HG03469 (cell line): ENCODE results near the gene ST6GALNAC3.
"Not testable (repeated sequence)": the region's sequence is repeated elsewhere in the genome, so short reads cannot be mapped to it uniquely, and the experiment has no call there.

Experiments
- ATAC-seq: cut with Tn5 transposase; IDR thresholded peaks from one replicate; pipeline ENCODE4 v1.9.1; 2021; ENCODE audit warnings: mild to moderate bottlenecking, moderate library complexity, moderate number of reproducible peaks; ENCODE audit not compliant: unreplicated experiment

Gene ST6GALNAC3

GRCh38 chr1:76105372-76105771 is 30.8 kb downstream of the ST6GALNAC3 start:
- no peak for ATAC-seq

GRCh38 chr1:76106251-76106650 is 31.7 kb downstream of the ST6GALNAC3 start:
- ATAC-seq = no peak

- no peak for ATAC-seq
Measured at GRCh38 chr1:76106719-76107235, 32.2 kb downstream of the ST6GALNAC3 start.

GRCh38 chr1:76109404-76109803 is 34.9 kb downstream of the ST6GALNAC3 start:
- ATAC-seq = no peak

GRCh38 chr1:76109901-76110560 is 35.5 kb downstream of the ST6GALNAC3 start:
- no peak for ATAC-seq

- ATAC-seq = no peak
Measured at GRCh38 chr1:76110666-76111065, 36.1 kb downstream of the ST6GALNAC3 start.

GRCh38 chr1:76112321-76112720 is 37.8 kb downstream of the ST6GALNAC3 start:
- ATAC-seq = not testable (repeated sequence)

- ATAC-seq = no peak
Measured at GRCh38 chr1:76113446-76113845, 38.9 kb downstream of the ST6GALNAC3 start.

GRCh38 chr1:76115171-76115570 is 40.6 kb downstream of the ST6GALNAC3 start:
- ATAC-seq = no peak

- ATAC-seq = no peak
Measured at GRCh38 chr1:76121850-76122249, 47.3 kb downstream of the ST6GALNAC3 start.

- no peak for ATAC-seq
Measured at GRCh38 chr1:76122271-76122670, 47.7 kb downstream of the ST6GALNAC3 start.

GRCh38 chr1:76123411-76124064 is 49.0 kb downstream of the ST6GALNAC3 start:
- ATAC-seq = not testable (repeated sequence)

- ATAC-seq = no peak
Measured at GRCh38 chr1:76124196-76124595, 49.6 kb downstream of the ST6GALNAC3 start.

- no peak for ATAC-seq
Measured at GRCh38 chr1:76125473-76126219, 51.1 kb downstream of the ST6GALNAC3 start.

GRCh38 chr1:76128096-76128495 is 53.5 kb downstream of the ST6GALNAC3 start:
- ATAC-seq = no peak

GRCh38 chr1:76129731-76130130 is 55.2 kb downstream of the ST6GALNAC3 start:
- no peak for ATAC-seq

GRCh38 chr1:76130992-76131391 is 56.4 kb downstream of the ST6GALNAC3 start:
- no peak for ATAC-seq

GRCh38 chr1:76133977-76134376 is 59.4 kb downstream of the ST6GALNAC3 start:
- no peak for ATAC-seq

- no peak for ATAC-seq
Measured at GRCh38 chr1:76135835-76136234, 61.3 kb downstream of the ST6GALNAC3 start.

- ATAC-seq = no peak
Measured at GRCh38 chr1:76136894-76137293, 62.3 kb downstream of the ST6GALNAC3 start.

- ATAC-seq = no peak
Measured at GRCh38 chr1:76137746-76138145, 63.2 kb downstream of the ST6GALNAC3 start.

GRCh38 chr1:76138217-76138616 is 63.7 kb downstream of the ST6GALNAC3 start:
- ATAC-seq = no peak
